ENCODE measurements around the gene CEP78.
A peak's percentile ranks its signal among the peaks of the same experiment; 100 is the strongest.
"Not testable (repeated sequence)": the region's sequence is repeated elsewhere in the genome, so short reads cannot be mapped to it uniquely, and the experiment has no call there.

CEP78 gene

DNA sequence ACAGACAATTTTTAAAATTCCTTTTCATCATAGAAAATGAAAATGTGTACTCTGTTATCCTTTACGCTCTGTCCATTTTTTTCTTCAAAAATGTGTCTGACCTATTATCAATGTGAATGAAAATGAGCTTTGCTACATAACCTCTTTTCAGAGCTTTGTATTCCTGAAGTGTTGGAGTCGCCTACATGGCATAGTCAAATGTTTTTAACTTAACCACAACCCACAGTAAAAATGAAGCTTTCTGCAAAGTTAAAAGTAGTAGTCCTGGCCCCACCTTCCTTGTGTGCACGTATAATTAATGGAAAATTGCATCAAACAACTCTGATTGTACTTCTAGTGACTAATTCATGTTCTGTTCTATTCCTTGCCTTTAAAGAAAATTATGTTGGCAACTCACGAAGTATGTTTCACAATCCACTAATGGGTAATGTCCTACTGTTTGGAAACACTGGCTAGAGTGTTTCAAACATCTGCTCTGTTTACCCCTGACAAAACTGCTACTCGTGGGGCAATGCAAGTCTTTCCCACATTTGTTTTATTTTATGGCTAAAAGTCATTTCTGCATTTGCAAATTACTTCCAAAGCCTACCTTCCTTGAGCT is 42.4 kb downstream of the CEP78 start:
- no peak overlapping the region for H3K23ac ChIP-seq (ENCODE audit: low read depth, low read length, poor library complexity)
- no peak overlapping the region for H2AFZ ChIP-seq (ENCODE audit: low read length)
- H2BK12ac ChIP-seq (ENCODE audit: low read length) = no peak overlapping the region
- H2AK5ac ChIP-seq (ENCODE audit: low read depth, low read length) = no peak overlapping the region
- no peaks in the 10 kb centered on the region for H3K79me1 ChIP-seq (ENCODE audit: low read depth, low read length)
- H2BK15ac ChIP-seq (ENCODE audit: low read length) = no peak overlapping the region
- H4K8ac ChIP-seq (ENCODE audit: low read depth, low read length) = no peak overlapping the region
- no peak overlapping the region for H3K4ac ChIP-seq (ENCODE audit: low read length)
- H3K27me3 ChIP-seq (ENCODE audit: control insufficient read depth in 3 of 3, insufficient read depth in 3 of 3, low read depth in 1 of 3, low read length in 3 of 3) = no peaks in the 10 kb centered on the region
- no peak overlapping the region for H3K4me2 ChIP-seq (ENCODE audit: insufficient read depth, low read length, poor library complexity, severe bottlenecking)
- peaks cover 0 to 16% of the 10 kb centered on the region in 2 donors for H3K36me3 ChIP-seq (replicated peaks in 1 of 2; ENCODE audit: control insufficient read depth in 2 of 2, insufficient read depth in 2 of 2, low read length in 2 of 2)
- H4K91ac ChIP-seq (ENCODE audit: low read depth, low read length, poor library complexity) = no peak overlapping the region
- H3K27ac ChIP-seq (replicated peaks; ENCODE audit: low read length) = no peak overlapping the region
- H3K14ac ChIP-seq (ENCODE audit: low read length) = no peak overlapping the region
- H3K9me3 ChIP-seq (replicated peaks in 1 of 2; ENCODE audit: control insufficient read depth in 2 of 2, insufficient read depth in 1 of 2, low read depth in 1 of 2, low read length in 2 of 2) = no peaks in the 10 kb centered on the region
- H2BK120ac ChIP-seq (ENCODE audit: low read depth, low read length) = no peak overlapping the region
- H3K4me3 ChIP-seq (ENCODE audit: low read length in 2 of 2) = no peak overlapping the region
- WGBS, 2 donors (ENCODE audit: extremely low coverage in 2 of 2, insufficient read length in 2 of 2, insufficient replicate concordance in 1 of 2) = no CpG with 5 or more reads among the region's 5 CpGs
- no peaks in the 10 kb centered on the region for H3K4me1 ChIP-seq (ENCODE audit: control insufficient read depth in 2 of 2, insufficient read depth in 1 of 2, low read depth in 1 of 2, low read length in 2 of 2)
- no peak overlapping the region for H2BK5ac ChIP-seq (ENCODE audit: low read length)
- H3K18ac ChIP-seq (ENCODE audit: low read length) = no peak overlapping the region
- no peak for DNase-seq (ENCODE audit: low spot score)
- H3K9ac ChIP-seq (ENCODE audit: low read depth, low read length, poor library complexity) = no peak overlapping the region

DNA sequence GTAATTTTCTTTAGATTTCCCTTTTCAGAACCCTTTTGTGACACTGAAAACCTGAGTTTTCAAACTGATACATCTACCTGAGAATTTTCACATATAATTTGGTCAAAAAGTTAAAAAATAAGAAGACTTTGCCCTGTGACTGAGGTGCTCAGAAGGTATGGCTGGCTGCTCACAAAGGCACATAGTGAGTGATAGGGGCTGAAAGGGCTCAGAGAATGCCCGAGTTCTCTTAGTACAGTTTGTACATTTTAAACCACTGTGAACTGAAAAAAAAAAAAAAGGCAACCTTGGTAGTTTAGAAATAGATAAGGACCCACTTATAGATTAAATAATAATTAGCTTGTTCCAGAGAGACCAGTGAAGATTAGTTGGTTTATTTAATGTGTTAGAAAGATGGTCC is 42.9 kb downstream of the CEP78 start:
- Histone ChIP-seq H3K23ac (ENCODE audit: low read depth, low read length, poor library complexity) (no peak overlapping the region), H3K4ac (ENCODE audit: low read length) (no peak overlapping the region), H3K18ac (ENCODE audit: low read length) (no peak overlapping the region), H3K4me2 (ENCODE audit: insufficient read depth, low read length, poor library complexity, severe bottlenecking) (no peak overlapping the region), H2AFZ (ENCODE audit: low read length) (no peak overlapping the region), H4K91ac (ENCODE audit: low read depth, low read length, poor library complexity) (no peak overlapping the region), H2BK5ac (ENCODE audit: low read length) (no peak overlapping the region), H3K14ac (ENCODE audit: low read length) (no peak overlapping the region), H2BK15ac (ENCODE audit: low read length) (no peak overlapping the region), H2BK12ac (ENCODE audit: low read length) (no peak overlapping the region), H2AK5ac (ENCODE audit: low read depth, low read length) (no peak overlapping the region), H3K9ac (ENCODE audit: low read depth, low read length, poor library complexity) (no peak overlapping the region), H3K79me1 (ENCODE audit: low read depth, low read length) (no peaks in the 10 kb centered on the region), H3K9me3 (replicated peaks in 1 of 2; ENCODE audit: control insufficient read depth in 2 of 2, insufficient read depth in 1 of 2, low read depth in 1 of 2, low read length in 2 of 2) (no peaks in the 10 kb centered on the region), H3K36me3 (replicated peaks in 1 of 2; ENCODE audit: control insufficient read depth in 2 of 2, insufficient read depth in 2 of 2, low read length in 2 of 2) (peaks cover 0 to 13% of the 10 kb centered on the region in 2 donors), H3K4me1 (ENCODE audit: control insufficient read depth in 2 of 2, insufficient read depth in 1 of 2, low read depth in 1 of 2, low read length in 2 of 2) (no peaks in the 10 kb centered on the region), H3K4me3 (ENCODE audit: low read length in 2 of 2) (no peak overlapping the region), H3K27ac (replicated peaks; ENCODE audit: low read length) (no peak overlapping the region), H4K8ac (ENCODE audit: low read depth, low read length) (no peak overlapping the region), H2BK120ac (ENCODE audit: low read depth, low read length) (no peak overlapping the region), H3K27me3 (ENCODE audit: control insufficient read depth in 3 of 3, insufficient read depth in 3 of 3, low read depth in 1 of 3, low read length in 3 of 3) (no peaks in the 10 kb centered on the region)
- DNase-seq (ENCODE audit: low spot score) = no peak
- WGBS, 2 donors (ENCODE audit: extremely low coverage in 2 of 2, insufficient read length in 2 of 2, insufficient replicate concordance in 1 of 2) = no CpG with 5 or more reads among the region's 1 CpG

DNA sequence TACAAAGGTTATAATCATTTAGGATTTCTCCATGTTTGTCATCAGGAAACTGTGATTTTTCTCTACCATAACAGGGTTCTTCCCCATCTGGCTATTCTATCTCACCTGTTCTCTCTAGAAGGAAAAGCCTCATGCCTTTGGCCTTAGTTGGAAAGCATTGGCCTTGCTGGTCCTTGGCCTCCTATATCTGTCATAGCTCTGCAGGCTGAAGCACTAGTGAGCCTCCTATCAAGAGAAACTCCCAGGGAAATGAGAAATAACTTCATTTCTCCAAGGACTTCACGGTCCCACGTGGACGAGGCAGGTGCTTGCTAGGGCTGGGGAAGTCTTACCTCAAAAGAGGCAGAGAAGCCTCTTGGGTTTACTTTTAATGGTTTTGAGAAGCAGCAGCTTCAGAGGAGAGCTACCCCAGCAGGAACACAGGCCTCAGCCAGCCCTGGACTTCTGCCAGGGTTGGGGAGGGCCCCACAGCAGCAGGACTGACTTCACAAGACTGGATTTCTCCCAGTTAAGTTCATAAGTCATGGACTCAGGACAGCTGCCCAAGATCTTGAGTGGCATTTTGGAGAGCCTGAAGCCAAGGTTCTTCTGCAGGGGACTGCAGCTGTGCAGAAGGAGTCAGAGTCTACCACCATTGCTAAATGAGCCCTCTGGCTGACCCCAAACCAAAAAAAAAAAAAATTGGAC is 45.2 kb downstream of the CEP78 start:
- Histone ChIP-seq H3K9ac (ENCODE audit: low read depth, low read length, poor library complexity) (no peak overlapping the region), H3K23ac (ENCODE audit: low read depth, low read length, poor library complexity) (no peak overlapping the region), H3K27ac (replicated peaks; ENCODE audit: low read length) (no peak overlapping the region), H3K14ac (ENCODE audit: low read length) (no peak overlapping the region), H3K4me3 (ENCODE audit: low read length in 2 of 2) (no peak overlapping the region), H3K36me3 (replicated peaks in 1 of 2; ENCODE audit: control insufficient read depth in 2 of 2, insufficient read depth in 2 of 2, low read length in 2 of 2) (peaks cover 0 to 7% of the 10 kb centered on the region in 2 donors), H2AK5ac (ENCODE audit: low read depth, low read length) (peak overlapping the region; percentile 27), H3K4me2 (ENCODE audit: insufficient read depth, low read length, poor library complexity, severe bottlenecking) (no peak overlapping the region), H4K91ac (ENCODE audit: low read depth, low read length, poor library complexity) (no peak overlapping the region), H3K4me1 (ENCODE audit: control insufficient read depth in 2 of 2, insufficient read depth in 1 of 2, low read depth in 1 of 2, low read length in 2 of 2) (no peaks in the 10 kb centered on the region), H3K18ac (ENCODE audit: low read length) (no peak overlapping the region), H2AFZ (ENCODE audit: low read length) (no peak overlapping the region), H4K8ac (ENCODE audit: low read depth, low read length) (no peak overlapping the region), H3K9me3 (replicated peaks in 1 of 2; ENCODE audit: control insufficient read depth in 2 of 2, insufficient read depth in 1 of 2, low read depth in 1 of 2, low read length in 2 of 2) (no peaks in the 10 kb centered on the region), H3K79me1 (ENCODE audit: low read depth, low read length) (no peaks in the 10 kb centered on the region), H2BK12ac (ENCODE audit: low read length) (no peak overlapping the region), H3K27me3 (ENCODE audit: control insufficient read depth in 3 of 3, insufficient read depth in 3 of 3, low read depth in 1 of 3, low read length in 3 of 3) (no peaks in the 10 kb centered on the region), H3K4ac (ENCODE audit: low read length) (no peak overlapping the region), H2BK5ac (ENCODE audit: low read length) (no peak overlapping the region), H2BK15ac (ENCODE audit: low read length) (no peak overlapping the region), H2BK120ac (ENCODE audit: low read depth, low read length) (no peak overlapping the region)
- no peak for DNase-seq (ENCODE audit: low spot score)
- WGBS, 2 donors (ENCODE audit: extremely low coverage in 2 of 2, insufficient read length in 2 of 2, insufficient replicate concordance in 1 of 2) = no CpG with 5 or more reads among the region's 3 CpGs

DNA sequence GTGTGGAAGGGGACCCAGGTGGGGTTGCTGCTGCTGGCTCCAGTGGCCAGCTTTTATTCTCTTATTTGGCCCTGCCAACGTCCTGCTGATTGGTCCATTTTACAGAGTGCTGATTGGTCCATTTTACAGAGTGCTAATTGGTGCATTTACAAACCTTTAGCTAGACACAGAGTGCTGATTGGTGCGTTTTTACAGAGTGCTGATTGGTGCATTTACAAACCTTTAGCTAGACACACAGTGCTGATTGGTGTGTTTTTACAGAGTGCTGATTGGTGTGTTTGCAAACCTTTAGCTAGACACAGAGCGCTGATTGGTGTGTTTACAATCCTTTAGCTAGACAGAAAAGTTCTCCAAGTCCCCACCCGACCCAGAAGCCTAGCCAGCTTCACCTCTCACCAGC is 48.3 kb downstream of the CEP78 start:
- not testable (repeated sequence) for H3K23ac ChIP-seq (ENCODE audit: low read depth, low read length, poor library complexity); H2AK5ac ChIP-seq (ENCODE audit: low read depth, low read length); H3K4me3 ChIP-seq (ENCODE audit: low read length in 2 of 2); H3K4me1 ChIP-seq (ENCODE audit: control insufficient read depth in 2 of 2, insufficient read depth in 1 of 2, low read depth in 1 of 2, low read length in 2 of 2); H2BK120ac ChIP-seq (ENCODE audit: low read depth, low read length); DNase-seq (ENCODE audit: low spot score); H3K4me2 ChIP-seq (ENCODE audit: insufficient read depth, low read length, poor library complexity, severe bottlenecking); H2BK12ac ChIP-seq (ENCODE audit: low read length); H4K91ac ChIP-seq (ENCODE audit: low read depth, low read length, poor library complexity); H2AFZ ChIP-seq (ENCODE audit: low read length); H3K14ac ChIP-seq (ENCODE audit: low read length); H3K9ac ChIP-seq (ENCODE audit: low read depth, low read length, poor library complexity); H3K9me3 ChIP-seq (replicated peaks in 1 of 2; ENCODE audit: control insufficient read depth in 2 of 2, insufficient read depth in 1 of 2, low read depth in 1 of 2, low read length in 2 of 2); H3K18ac ChIP-seq (ENCODE audit: low read length); H3K36me3 ChIP-seq (replicated peaks in 1 of 2; ENCODE audit: control insufficient read depth in 2 of 2, insufficient read depth in 2 of 2, low read length in 2 of 2); H3K4ac ChIP-seq (ENCODE audit: low read length); H3K79me1 ChIP-seq (ENCODE audit: low read depth, low read length); H2BK15ac ChIP-seq (ENCODE audit: low read length); H2BK5ac ChIP-seq (ENCODE audit: low read length); H3K27ac ChIP-seq (replicated peaks; ENCODE audit: low read length); H4K8ac ChIP-seq (ENCODE audit: low read depth, low read length); H3K27me3 ChIP-seq (ENCODE audit: control insufficient read depth in 3 of 3, insufficient read depth in 3 of 3, low read depth in 1 of 3, low read length in 3 of 3)
- no CpG with 5 or more reads among the region's 4 CpGs for WGBS, 2 donors (ENCODE audit: extremely low coverage in 2 of 2, insufficient read length in 2 of 2, insufficient replicate concordance in 1 of 2)
